KOPT-K1 (cell line): Measurements from ENCODE around the gene SVBP.

Source experiments
- H3K27ac ChIP-seq: fragments of 200-600 bp; sonication (generic); 2 replicates; pipeline ENCODE4 v1.5.1; 2016; ENCODE audit warnings: antibody characterized with exemption, mild to moderate bottlenecking, low read depth, low read length; ENCODE audit not compliant: poor library complexity, severe bottlenecking
- H3K36me3 ChIP-seq: fragments of 200-600 bp; sonication (generic); 2 replicates; pipeline ENCODE4 v1.5.1; 2017; ENCODE audit warnings: antibody characterized with exemption, mild to moderate bottlenecking, low read length, moderate library complexity; ENCODE audit not compliant: insufficient read depth
- H3K9me3 ChIP-seq: fragments of 200-600 bp; sonication (generic); 2 replicates; pipeline ENCODE4 v1.5.1; 2017; ENCODE audit warnings: antibody characterized with exemption, low read length, mild to moderate bottlenecking; ENCODE audit not compliant: insufficient read depth, poor library complexity, severe bottlenecking

The SVBP gene

GRCh38 chr1:42766741-42767509 is 50.3 kb downstream of the SVBP start, which contains the start of the genes C1orf50 and P3H1:
Gene C1orf50 (plus strand): TSS chr1:42767249. CDS start chr1:42767312, 63 bp downstream.
Gene P3H1 (minus strand): TSS chr1:42767028. CDS start chr1:42766971, 57 bp downstream.
- Histone ChIP-seq H3K9me3 (no peaks in the 10 kb centered on the region), H3K36me3 (peaks cover 17% of the 10 kb centered on the region), H3K27ac (peak within 1 kb of the TSS; percentile 77)

GRCh38 chr1:42765832-42766740 is 51.1 kb downstream of the SVBP start:
- peak overlapping the region; percentile 77 for H3K27ac ChIP-seq
- peaks cover 24% of the 10 kb centered on the region for H3K36me3 ChIP-seq
- no peaks in the 10 kb centered on the region for H3K9me3 ChIP-seq

- Histone ChIP-seq H3K36me3 (peaks cover 21% of the 10 kb centered on the region), H3K27ac (no peak overlapping the region), H3K9me3 (no peaks in the 10 kb centered on the region)
These were observed 51.9 kb downstream of the SVBP start for GRCh38 chr1:42765269-42765668.

- Histone ChIP-seq H3K9me3 (no peaks in the 10 kb centered on the region), H3K27ac (no peak overlapping the region), H3K36me3 (peaks cover 51% of the 10 kb centered on the region)
These were observed 54.9 kb downstream of the SVBP start for GRCh38 chr1:42762269-42762668.

- peaks cover 58% of the 10 kb centered on the region for H3K36me3 ChIP-seq
- H3K9me3 ChIP-seq, result no peaks in the 10 kb centered on the region
- H3K27ac ChIP-seq, result no peak overlapping the region
These were observed 55.6 kb downstream of the SVBP start for GRCh38 chr1:42761567-42761966.

GRCh38 chr1:42759114-42759513 is 58.1 kb downstream of the SVBP start:
- no peaks in the 10 kb centered on the region for H3K9me3 ChIP-seq
- peaks cover 82% of the 10 kb centered on the region for H3K36me3 ChIP-seq
- no peak overlapping the region for H3K27ac ChIP-seq

GRCh38 chr1:42758641-42759040 is 58.6 kb downstream of the SVBP start:
- Histone ChIP-seq H3K9me3 (no peaks in the 10 kb centered on the region), H3K27ac (no peak overlapping the region), H3K36me3 (peaks cover 87% of the 10 kb centered on the region)

- H3K27ac ChIP-seq, result no peak overlapping the region
- peaks cover 95% of the 10 kb centered on the region for H3K36me3 ChIP-seq
- no peaks in the 10 kb centered on the region for H3K9me3 ChIP-seq
These were observed 59.3 kb downstream of the SVBP start for GRCh38 chr1:42757892-42758275.
